GM10266 (cell line): ENCODE results near the gene RAP1GDS1.
"Not testable (repeated sequence)": the region's sequence is repeated elsewhere in the genome, so short reads cannot be mapped to it uniquely, and the experiment has no call there.

ENCODE experiments used
- DNase-seq: peaks from one replicate; pipeline ENCODE4 v3.0.0; 2012; ENCODE audit errors: extremely low spot score
- TF ChIP-seq, protein P1 (sequence below): IDR thresholded peaks from 2 replicates; pipeline ENCODE4 v1.5.1; 2012; ENCODE audit warnings: mild to moderate bottlenecking, low read depth; ENCODE audit not compliant: control insufficient read depth, insufficient read depth; ENCODE audit errors: missing control alignments

RAP1GDS1 gene

DNA sequence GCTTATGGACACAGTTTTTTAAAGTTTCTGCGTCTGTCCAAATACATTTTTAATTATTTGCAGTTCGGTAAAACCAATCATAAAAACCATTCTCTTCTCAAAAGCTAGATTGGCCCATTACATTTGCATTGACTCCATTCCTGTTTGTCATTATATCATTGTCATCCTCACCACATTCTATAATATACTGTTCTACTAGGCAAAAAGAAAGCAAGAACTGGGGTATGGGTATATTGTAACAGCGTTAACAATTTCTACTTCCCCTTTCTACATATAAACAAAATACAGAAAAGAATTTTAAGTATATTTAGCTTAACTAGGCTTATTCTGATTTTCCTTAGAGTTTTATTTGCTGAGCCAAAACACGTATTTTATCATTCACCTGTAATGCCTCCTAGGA is 91.8 kb downstream of the RAP1GDS1 start:
- DNase-seq = no peak
- TF ChIP-seq, protein P1, sequence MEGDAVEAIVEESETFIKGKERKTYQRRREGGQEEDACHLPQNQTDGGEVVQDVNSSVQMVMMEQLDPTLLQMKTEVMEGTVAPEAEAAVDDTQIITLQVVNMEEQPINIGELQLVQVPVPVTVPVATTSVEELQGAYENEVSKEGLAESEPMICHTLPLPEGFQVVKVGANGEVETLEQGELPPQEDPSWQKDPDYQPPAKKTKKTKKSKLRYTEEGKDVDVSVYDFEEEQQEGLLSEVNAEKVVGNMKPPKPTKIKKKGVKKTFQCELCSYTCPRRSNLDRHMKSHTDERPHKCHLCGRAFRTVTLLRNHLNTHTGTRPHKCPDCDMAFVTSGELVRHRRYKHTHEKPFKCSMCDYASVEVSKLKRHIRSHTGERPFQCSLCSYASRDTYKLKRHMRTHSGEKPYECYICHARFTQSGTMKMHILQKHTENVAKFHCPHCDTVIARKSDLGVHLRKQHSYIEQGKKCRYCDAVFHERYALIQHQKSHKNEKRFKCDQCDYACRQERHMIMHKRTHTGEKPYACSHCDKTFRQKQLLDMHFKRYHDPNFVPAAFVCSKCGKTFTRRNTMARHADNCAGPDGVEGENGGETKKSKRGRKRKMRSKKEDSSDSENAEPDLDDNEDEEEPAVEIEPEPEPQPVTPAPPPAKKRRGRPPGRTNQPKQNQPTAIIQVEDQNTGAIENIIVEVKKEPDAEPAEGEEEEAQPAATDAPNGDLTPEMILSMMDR = no peak

DNA sequence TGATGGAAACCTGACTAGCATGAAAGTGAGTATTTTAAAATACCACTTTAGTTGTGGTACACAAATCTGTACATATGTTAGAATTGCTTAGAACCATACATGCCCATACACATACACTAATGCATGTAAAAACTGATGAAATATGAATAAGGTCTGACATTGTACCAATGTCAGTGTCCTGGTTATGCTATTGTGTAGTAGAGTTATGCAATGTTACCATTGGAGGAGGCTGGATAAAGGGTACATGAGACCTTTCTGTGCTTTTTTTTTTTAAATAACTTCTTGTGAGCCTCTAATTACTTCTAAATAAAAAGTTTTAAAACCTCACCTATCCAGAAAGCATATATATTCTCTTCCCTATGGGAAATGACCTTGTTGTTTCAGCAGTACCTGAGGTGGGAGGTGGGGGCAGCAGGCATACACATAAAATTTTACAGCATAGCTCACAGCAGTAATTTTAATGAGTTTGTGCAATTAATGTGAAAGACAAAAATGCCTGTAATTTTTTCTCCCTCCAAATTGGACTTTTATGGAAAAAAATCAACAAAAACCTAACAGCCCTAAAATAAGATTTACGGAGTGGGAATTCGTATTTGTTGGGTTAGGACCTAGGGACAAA is 97.6 kb downstream of the RAP1GDS1 start:
- no peak for DNase-seq
- TF ChIP-seq, protein P1 = no peak

DNA sequence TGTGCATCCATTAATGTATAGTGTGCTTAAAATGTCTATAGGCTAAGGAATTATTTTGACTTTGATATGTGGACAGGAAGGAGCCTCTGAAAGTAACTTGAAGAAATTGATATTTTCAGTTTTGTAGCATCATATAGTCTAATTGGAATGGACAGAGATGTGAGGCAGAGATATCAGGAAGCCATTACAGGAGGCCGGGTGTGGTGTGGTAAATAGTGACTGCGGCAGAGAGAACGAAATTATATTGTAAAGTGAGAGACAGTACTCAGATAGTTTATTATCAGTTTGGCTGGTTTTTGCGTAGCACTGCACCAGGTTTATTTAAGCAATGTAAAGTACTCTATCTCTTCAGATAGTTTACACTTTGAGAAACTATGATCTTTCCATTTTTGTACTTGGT is 98.5 kb downstream of the RAP1GDS1 start:
- DNase-seq = no peak
- TF ChIP-seq, protein P1 = no peak

DNA sequence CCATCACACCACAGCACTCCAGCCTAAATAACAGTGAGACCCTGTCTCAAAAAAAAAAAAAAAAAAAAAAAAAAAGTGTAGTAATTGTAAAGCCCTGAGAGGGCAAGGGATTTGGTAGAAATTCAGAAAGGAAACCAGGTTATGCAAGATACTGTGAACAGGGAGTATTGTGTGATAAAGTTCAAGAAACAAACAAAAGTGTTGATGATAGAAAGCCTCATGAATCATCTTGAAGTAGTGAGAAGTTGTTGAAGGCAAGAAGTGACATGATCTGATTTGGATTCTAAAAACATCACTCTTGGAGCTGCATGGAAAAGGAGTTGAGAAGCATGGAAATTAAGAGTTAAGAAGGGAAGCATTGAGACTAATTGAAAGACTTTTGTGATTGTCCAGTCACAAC is 102.2 kb downstream of the RAP1GDS1 start:
- DNase-seq = no peak
- TF ChIP-seq, protein P1 = no peak

DNA sequence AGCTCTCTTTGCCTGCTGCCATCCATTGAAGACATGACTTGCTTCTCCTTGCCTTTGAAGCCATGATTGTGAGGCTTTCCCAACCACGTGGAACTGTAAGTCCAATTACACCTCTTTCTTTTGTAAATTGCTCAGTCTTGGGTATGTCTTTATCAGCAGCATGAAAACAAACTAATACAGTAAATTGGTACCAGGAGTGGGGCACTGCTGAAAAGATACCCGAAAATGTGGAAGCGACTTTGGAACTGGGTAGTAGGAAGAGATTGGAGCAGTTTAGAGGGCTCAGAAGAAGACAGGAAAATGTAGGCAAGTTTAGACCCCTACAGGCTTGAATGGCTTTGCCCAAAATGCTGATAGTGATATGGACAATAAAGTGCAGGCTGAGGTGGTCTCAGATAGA is 105.1 kb downstream of the RAP1GDS1 start:
- not testable (repeated sequence) for DNase-seq

DNA sequence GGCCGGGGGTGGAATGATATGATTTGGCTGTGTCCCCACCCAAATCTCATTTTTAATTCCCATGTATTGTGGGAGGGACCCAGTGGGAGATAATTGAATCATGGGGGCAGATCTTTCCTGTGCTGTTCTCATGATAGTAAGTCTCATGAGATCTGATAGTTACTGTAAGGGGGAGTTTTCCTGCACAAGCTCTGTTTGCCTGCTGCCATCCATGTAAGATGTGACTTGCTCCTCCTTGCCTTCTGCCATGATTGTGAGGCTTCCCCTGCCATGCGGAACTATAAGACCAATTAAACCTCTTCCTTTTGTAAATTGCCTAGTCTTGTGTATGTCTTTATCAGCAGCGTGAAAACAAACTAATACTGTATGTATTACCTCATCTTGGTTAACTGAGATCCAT is 106.8 kb downstream of the RAP1GDS1 start:
- DNase-seq = not testable (repeated sequence)

DNA sequence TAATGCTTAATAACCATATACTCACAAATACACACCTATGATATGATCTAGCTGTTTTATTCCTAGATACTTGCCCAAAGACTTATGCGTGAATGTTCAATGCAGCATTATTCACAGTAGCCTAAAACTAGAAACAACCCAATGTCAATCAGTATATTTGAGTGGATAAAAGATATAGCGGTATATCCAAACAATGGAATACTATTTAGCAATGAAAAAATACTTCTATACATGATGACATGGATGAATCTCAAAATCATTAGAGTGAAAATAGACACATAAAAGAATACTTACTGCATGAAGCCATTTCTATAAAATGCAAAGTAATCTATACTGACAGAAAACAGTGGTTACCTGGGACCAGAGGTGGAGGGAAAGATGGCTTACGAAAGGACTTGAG is 108.1 kb downstream of the RAP1GDS1 start:
- no peak for DNase-seq
- TF ChIP-seq, protein P1 = no peak

DNA sequence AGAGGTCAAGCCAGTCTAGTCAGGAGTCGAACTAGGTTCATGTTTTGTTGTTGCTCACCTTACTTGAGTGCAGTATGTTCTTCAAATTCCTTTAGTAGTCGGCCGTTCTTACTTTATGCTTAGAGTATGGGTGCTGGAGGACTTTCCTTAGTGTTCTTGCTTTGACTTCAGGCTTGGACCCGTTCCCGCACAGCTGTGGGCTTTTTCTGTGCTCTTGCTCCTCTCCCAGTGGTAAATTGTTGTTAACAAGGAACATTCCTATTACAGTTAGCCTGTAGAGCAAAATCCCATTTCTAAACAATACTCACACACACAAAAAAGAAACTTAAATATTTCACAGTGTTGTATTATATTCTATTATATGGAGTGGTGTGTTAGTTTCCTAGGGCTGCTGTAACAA is 113.5 kb downstream of the RAP1GDS1 start:
- DNase-seq = no peak
- TF ChIP-seq, protein P1 = no peak
